NCI-H1436 (cell line): Measurements from ENCODE around the gene GARIN6.
A peak's percentile ranks its signal among the peaks of the same experiment; 100 is the strongest.
"Not testable (repeated sequence)": the region's sequence is repeated elsewhere in the genome, so short reads cannot be mapped to it uniquely, and the experiment has no call there.

Experiments used
- DNase-seq: peaks from one replicate; lab custom pipeline; 2025; lab: John Stamatoyannopoulos, UW

Gene GARIN6

DNA sequence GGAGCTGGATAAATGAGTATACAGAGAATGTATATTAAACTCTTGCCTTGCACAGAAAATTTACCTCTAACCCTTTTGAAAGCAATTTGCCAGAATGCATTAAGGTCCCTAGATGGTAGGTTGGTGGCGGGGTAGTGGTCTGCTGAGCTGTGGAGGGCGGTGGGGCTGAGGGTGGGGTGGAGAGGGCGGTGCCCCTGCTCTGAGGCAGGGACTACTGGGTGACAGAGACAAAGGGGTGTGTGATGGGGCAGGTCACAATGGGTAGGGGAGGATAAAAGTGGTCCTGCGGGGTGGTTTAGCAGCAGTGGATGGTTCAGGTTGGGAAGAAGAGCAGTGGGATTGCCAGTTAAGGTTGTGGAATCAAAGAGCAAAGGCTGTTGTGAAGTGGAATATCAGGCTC is at the start of gene GARIN6:
TSS of gene GARIN6 (plus strand) at position 301 of the 400 bp plus-strand sequence. CDS start 422 bp downstream, outside the sequence.
- no peak for DNase-seq

DNA sequence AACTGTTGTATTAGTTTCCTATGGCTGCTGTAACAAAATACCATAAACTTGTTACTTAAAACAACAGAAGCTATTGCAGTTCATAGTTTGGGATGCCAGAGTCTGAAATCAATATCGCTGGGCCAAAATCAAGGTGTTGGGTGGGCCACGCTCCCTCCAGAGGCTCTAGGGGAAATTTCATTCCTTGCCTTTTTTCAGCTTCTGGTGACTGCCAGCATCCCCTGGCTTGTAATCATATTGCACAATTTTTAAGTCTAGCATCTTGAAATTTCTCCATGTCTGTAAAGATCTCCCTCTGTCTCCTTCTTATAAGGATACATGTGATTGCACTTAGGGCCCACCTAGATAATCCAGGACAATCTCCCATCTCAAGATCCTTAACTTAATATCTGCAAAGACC is 48.8 kb upstream of the GARIN6 start:
- DNase-seq: no peak

DNA sequence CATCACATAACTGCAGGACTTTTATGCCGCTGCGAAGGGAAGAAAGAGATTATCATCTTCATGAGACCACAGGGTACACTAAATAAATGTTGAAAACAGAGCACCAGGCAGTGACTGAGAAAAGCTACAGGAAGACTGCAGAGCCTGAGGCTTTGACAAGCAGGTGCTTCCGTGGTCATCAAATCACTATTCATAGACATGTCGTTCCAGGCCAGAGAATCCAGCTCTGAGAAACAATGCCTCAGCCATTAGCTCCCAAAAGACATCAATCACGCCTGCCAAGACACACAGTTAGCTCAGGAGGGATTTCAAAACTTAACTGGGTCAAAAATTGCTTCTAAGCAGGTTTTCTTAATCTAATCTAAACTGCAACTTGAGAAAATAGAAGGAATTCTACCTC is 47.2 kb upstream of the GARIN6 start:
- no peak for DNase-seq

DNA sequence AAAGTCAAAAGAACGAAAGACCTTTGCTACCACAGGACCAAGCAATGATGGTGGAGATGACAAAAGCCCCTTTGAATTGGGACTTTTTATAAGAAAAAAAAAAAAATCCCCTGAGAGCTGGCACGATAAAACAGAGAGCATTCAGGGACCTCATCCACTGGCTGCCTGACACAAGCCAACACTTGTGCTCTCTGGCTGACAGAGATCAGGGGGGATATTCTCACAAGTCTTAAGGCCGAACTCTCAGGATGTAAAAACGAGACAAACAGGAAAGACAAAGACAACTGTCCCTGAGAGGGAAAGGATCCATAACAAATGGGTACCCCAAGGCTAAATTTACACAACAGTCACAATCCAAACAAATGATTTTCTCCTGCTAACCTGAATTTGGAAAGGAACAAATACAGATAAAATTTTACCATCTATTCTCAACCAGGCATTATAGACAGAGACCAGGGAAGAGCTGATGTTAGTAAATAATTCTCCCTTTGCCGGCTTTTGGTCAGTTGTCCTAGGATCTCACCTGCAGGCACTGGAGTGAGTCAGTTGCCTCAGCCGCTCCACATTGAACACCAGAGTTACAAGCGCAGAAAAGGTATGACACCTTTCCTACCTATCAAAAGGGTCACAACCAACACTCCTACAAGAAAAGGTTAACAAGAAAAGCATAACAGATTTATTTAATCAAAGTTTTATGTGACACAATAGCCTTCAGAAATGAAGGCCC is 37.9 kb upstream of the GARIN6 start:
- no peak for DNase-seq

DNA sequence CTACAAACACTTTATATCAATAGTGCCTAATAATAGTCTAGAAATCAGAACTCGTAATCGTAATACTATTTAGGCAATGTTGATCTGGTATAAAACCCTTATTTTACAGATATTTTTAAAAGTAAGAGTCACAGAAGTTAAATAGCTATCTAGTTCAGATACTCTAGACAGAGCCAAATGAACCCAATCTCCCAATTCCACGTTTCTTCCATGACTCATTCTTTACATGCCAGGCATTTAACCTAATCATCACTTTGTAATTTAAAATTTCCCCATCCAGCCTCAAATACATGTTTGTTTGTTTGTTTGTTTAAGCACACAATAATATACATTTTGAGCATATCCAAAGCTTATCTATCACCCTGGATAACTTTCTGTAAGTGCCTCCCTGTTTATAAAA is 36.4 kb upstream of the GARIN6 start:
- DNase-seq: no peak

DNA sequence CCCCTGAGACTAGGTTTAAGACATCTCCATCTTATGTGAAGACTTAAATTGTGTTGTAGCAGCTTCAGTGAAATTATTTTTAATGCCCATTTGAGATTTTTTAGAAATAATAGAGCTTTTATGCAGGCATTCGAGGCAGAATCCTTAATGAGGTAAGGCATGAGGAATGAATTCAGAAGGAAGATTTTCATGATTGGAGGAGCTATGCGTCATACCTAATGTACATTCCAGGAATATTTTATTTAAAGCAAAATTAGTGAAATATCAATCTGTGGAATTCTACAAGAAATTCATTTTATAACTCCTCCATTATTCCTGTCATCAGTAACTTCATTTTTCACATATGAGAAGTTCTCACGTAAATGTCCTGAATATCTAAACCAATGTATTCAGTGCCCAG is 36.0 kb upstream of the GARIN6 start:
- no peak for DNase-seq

DNA sequence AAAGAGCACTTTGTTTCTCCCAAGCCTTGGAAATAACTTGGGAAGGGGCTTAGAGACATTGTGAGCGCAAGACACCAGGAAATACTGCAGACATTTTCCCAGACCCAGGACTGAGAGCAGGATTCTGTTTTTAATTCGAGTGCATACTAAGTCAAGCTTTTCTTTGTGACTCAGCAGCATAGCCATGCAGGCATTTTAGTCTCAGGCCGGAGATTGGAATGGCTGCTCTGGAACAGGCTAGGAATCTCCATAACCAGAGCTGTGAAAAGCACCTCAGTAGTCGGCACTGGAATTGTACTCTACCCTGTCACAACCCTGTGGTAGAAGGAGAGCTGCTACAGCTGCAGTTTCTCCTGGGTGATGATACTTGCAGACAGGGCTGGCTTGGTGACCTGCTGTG is 28.9 kb upstream of the GARIN6 start:
- DNase-seq: no peak

DNA sequence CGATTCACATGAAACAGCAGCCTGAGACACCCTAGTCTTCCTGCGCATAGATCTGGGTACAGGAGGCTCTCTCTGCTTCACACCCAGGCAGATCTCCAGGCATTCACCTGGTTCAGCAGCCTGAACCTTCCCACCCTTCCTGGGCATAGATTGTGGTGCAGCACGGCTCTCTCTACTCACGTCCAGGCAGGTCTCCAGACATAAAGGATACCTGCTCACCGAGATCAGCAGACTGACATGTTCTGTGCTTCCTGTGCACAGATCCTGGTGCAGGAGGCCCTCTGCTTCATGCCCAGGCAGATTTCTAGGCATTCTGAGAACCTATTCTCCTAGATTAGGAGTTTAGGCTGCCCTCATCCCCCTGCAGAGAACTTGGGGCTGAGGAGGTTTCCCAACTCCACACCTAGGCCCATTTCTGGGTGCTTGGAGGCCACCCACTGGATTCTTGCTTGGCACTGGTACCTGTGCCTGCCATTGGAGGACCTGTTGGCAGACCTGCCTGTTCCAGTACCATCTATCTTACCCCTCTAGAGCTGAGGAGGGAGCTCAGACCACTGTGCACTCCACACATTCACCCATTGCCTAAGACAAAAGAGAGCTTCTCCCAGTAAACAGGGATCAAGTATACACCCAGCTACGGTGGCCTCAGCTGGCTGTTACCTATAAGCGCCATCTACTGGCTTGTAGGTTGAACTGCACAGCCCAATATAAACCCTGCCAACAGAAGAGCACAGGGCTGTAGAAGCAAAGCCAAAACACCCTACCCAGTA is 28.0 kb upstream of the GARIN6 start:
- DNase-seq: peak; percentile 35

DNA sequence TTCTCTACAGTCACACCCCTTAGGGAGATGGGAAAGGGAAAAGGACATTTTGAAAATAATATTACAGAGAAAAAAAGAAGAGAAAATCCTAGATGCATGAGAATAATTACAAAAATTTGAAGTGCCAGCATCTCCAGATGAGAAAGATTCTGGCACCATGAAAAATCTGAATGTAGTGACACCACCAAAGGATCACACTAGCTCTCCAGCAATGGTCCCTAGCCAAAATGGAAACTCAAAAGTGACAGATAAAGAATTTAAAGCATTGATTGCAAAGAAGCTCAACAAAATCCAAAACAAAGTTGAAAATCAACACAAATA is 27.4 kb upstream of the GARIN6 start:
- no peak for DNase-seq

DNA sequence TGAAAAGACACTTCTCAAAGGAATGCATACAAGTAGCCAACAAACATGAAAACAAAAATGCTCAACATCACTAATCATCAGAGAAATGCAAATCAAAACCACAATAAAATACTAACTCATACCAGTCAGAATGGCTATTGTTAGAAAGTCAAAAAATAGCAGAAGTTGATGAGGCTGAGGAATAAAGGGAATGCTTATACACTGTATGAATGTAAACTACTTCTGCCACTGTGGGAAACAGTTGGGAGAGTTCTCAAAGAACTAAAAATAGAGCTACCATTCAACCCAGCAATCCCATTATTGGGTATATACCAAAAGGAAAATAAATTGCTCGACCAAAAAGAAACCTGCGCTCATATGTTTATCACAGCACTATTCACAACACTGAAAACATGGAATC is 23.0 kb upstream of the GARIN6 start:
- DNase-seq: not testable (repeated sequence)

DNA sequence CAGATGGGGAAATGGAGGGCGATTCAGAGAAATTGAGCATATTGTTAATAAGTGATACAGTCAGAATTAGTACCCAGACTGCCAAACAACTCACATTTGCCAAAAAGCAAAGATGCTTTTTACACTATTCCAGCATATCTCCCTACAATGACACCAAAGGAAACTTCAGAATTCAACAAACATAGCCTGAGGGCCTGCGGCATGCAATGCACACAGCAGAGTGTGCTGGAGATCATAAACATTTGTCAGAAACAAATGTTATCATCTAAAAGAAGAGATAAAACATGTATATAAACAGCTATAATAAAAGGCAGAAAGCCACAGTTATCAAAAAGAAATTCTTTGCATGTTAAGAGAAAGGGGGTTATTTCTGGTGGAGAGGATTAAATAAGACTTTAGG is 20.1 kb upstream of the GARIN6 start:
- DNase-seq: no peak

DNA sequence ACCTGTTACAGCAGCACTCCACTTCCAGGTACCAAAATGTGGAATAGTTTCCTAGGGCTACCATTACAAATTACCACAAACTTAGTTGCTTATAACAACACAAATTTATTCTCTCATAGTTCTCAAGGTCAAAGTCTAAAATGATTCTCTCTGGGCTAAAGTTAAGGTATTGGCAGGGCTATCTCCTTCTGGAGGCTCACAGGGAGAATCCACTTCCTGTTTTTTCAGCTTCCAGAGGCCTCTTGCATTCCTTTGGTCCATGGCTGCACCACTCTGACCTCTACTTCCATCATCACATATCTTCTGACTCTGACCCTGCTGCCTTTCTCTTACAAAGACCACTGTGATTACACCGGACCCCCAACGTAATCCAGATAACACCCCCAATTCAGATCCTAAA is 2.9 kb upstream of the GARIN6 start:
- DNase-seq: no peak

DNA sequence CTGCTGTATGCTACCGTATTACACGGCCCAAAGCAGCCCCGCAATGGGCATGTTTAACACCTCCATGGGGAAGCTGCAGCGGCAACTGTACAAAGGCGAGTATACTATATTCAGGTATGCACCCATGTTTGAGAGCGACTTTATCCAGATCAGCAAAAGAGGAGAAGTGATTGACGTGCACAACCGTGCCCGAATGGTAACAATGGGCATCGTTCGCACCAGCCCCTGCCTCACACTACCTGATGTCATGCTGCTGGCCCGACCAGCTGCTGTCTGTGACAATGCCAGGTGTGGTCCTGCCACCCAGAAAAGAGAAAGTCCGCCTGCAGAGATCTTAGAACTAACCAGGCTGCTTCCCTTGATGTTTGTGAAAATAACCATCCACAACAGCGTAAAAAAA is 630 bp downstream of the GARIN6 start:
- no peak for DNase-seq

DNA sequence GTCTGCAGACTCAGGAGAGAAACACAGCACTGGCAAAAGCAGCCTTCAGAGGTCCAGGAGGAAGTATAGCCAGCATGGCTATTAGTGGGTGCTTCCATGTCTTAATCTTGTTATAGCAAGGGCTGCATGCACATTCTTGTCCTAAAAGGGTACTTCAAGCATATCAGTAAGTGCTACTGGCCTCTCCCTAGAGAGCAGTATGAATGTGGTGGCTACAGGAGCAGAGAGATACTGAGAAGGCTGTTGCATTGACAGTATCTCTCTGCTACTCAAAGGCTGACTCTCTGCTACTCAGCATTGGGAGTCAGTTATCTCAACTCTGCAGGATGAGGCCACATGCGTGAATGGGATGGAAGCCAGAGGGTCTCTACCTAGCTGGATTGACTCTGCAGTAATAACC is 2.0 kb downstream of the GARIN6 start:
- DNase-seq: no peak

DNA sequence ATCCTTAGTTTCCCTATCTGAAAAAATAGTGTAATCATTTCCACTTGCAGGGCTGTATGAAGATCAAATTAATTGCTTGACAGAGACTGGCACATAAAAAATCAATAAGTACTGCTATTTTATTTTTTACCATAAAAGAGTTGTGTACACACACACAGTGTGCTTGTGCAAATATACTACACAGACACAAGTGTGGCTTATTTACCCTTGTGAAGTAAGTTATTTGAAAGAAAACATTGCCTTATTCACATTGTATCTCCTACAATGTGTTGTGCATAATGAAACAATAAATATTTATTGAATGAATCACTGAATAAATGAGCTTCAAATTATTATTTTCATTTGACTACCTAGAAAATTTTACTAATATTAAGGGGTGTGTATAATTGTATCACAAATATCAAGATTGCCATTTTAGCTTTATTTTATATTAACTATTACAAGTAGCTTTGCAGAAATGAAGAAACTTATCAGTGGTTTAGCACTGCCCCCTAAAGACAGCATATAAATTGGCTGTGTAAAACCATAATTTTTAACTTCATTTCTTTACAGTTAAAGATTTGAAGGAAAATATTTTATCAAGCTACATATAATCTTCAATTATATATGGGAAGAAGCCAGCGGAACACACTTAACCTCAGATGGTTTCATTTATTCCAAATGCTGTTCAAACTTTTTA is 11.3 kb downstream of the GARIN6 start:
- DNase-seq: no peak

DNA sequence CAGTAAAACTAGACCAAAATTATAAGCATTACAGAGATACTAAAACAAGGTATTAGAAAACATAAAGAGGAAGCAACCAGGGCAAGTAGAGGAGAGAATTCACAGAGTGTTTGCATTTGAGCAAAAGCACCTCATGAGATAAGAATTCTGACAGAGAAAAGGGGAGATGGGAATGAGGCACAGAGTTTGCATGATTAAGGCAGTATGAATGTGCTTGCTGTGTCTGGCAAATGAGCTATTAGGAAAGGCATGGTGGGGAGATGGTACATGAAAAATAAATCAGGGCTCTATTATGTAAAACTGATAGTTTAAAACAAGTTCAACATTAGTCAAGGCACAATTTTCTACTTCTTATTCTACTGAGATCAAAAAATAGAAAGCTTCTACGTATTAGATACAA is 23.1 kb downstream of the GARIN6 start:
- no peak for DNase-seq

DNA sequence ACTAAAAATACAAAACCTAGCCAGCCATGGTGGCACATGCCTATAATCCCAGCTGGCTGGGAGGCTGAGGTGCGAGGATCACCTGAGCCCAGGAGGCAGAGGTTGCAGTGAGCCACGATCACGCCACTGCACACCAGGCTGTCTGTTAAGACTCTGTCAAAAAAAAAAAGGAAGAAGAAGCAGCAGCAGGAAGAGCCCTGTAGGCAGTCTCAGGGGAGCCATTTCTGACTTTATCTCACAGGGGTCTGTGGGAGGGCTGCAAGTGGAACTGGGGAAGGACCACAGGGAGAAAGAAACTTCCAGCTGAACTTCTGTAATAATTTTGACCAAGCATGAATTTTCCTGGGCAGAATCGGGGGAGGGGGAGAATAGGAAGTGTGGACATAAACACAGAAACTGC is 32.7 kb downstream of the GARIN6 start:
- DNase-seq: no peak

DNA sequence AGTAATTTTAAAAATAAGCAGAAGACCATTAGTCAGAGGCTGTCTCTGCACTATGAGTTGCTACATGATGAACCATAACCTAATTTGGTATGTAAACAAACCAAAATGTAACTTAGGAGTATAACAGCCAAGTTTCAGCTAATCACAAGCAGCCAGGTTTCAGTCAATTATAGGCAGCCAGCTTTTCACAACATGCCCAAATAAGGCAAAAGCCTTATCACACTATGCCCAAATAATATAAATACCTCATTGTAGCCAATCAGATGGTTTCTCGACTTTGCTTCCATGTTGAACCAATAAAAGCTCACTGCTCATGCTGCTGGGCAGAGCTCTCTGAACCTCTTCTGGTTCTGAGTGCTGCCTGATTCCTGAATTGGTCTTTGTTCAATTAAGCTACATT is 38.6 kb downstream of the GARIN6 start:
- no peak for DNase-seq

DNA sequence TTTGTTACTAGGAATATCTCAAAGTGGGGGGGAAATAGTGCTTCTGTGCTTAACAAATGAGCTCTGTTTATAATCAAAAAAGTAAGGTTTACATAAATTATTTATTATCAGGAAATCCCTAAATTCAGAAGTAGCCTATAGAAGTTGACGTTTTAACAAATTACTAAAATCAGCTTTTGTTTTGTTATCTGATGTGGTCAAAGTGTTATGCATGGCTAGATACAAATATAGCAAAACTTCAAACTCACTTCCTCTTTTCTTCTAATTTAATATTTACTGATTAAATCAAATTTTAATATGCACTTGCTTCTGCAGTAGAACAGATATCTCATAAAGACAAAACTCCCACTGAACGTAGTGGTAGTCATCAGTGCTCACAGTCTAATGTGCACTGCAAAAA is 47.5 kb downstream of the GARIN6 start:
- no peak for DNase-seq
